ENCODE data around the gene ST6GAL1. TPM values are rescaled to one million over a fixed set of nuclear protein-coding genes. Genes with fewer than 3 reads are reported as not detected.
"Not testable (repeated sequence)": the region's sequence is repeated elsewhere in the genome, so short reads cannot be mapped to it uniquely, and the experiment has no call there.

ST6GAL1 gene
- total and polyA plus RNA-seq, 11 donors, result 19.4 to 120 (median 69.9) TPM

- intact Hi-C loops (cut with DNase I); ATAC-seq; H3K4me3 ChIP-seq; DNase-seq; H3K27ac ChIP-seq; H3K27me3 ChIP-seq; H3K4me1 ChIP-seq: not testable (repeated sequence)
- H3K9me3 ChIP-seq, result peaks cover 0 to 30% (median 12%) of the 10 kb centered on the region in 12 donors
- peaks cover 0 to 66% (median 23%) of the 10 kb centered on the region in 9 donors for H3K36me3 ChIP-seq
- WGBS, 4 donors, result 72 to 95% (median 78%) methylated on average over 8 to 10 of the region's 10 CpGs
These were observed 127.5 kb downstream of the ST6GAL1 start for GRCh38 chr3:187057803-187058202.

- DNase-seq (no peak), ATAC-seq (no peak)
- TF ChIP-seq POLR2A (IDR thresholded peaks at IDR 0.05) (no peak), CTCF (IDR thresholded peaks at IDR 0.05) (no peak)
- no peak overlapping the region for H3K4me3 ChIP-seq
- peaks cover 0 to 36% (median 14%) of the 10 kb centered on the region in 12 donors for H3K4me1 ChIP-seq
- 82 to 92% (median 88%) methylated on average over 3 of the region's 3 CpGs for WGBS, 4 donors
- peaks cover 0 to 64% (median 31%) of the 10 kb centered on the region in 9 donors for H3K36me3 ChIP-seq
- peaks cover 0 to 14% (median 0%) of the 10 kb centered on the region in 12 donors for H3K9me3 ChIP-seq
- H3K27me3 ChIP-seq, result no peaks in the 10 kb centered on the region
- intact Hi-C loops (cut with DNase I), result loop anchor here in 2 of 10 donors (10.0 kb wide), 2 partner anchors 127 to 207 kb away; partner anchors contain the start of gene ST6GAL1 (in 1 of the 2)
- no peak overlapping the region for H3K27ac ChIP-seq
These were observed 131.4 kb downstream of the ST6GAL1 start for GRCh38 chr3:187061748-187062147.

- TF ChIP-seq POLR2A (IDR thresholded peaks at IDR 0.05), result no peak
- no peak for TF ChIP-seq CTCF (IDR thresholded peaks at IDR 0.05)
- Histone ChIP-seq H3K4me3 (no peak overlapping the region), H3K36me3 (peaks cover 0 to 66% (median 28%) of the 10 kb centered on the region in 9 donors), H3K27me3 (no peaks in the 10 kb centered on the region), H3K27ac (no peak overlapping the region), H3K9me3 (peaks cover 0 to 5% (median 0%) of the 10 kb centered on the region in 12 donors), H3K4me1 (peaks cover 0 to 36% (median 14%) of the 10 kb centered on the region in 12 donors)
- intact Hi-C loops (cut with DNase I), result loop anchor here in 2 of 10 donors (10.0 kb wide), 2 partner anchors 128 to 208 kb away; partner anchors contain the start of gene ST6GAL1 (in 1 of the 2)
- ATAC-seq, result no peak
- DNase-seq, result no peak
These were observed 132.3 kb downstream of the ST6GAL1 start for GRCh38 chr3:187062526-187063177.

GRCh38 chr3:187063286-187064121, 133.2 kb downstream of the ST6GAL1 start:
- intact Hi-C loops (cut with DNase I), result loop anchor here in 2 of 10 donors (10.0 kb wide), 2 partner anchors 129 to 209 kb away; partner anchors contain the start of gene ST6GAL1 (in 1 of the 2)
- Histone ChIP-seq H3K27ac (peak overlapping the region in 1 of 12 donors; percentile 12), H3K9me3 (no peaks in the 10 kb centered on the region), H3K4me1 (peaks cover 0 to 36% (median 14%) of the 10 kb centered on the region in 12 donors), H3K27me3 (no peaks in the 10 kb centered on the region), H3K4me3 (no peak overlapping the region), H3K36me3 (peaks cover 0 to 64% (median 22%) of the 10 kb centered on the region in 9 donors)
- DNase-seq (no peak), ATAC-seq (no peak)
- WGBS, 4 donors, result 67 to 81% (median 76%) methylated on average over 6 of the region's 6 CpGs
- TF ChIP-seq CTCF (IDR thresholded peaks at IDR 0.05), result no peak
- TF ChIP-seq POLR2A (IDR thresholded peaks at IDR 0.05), result no peak

All from heart left ventricle (tissue), 16 donors.